HCT116 (cell line): ENCODE results near the gene ZBTB42. TPM values are rescaled to one million over a fixed set of nuclear protein-coding genes. Genes with fewer than 3 reads are reported as not detected.

ENCODE experiments used
- ATAC-seq: fragments of 200-7000 bp; cut with Tn5 transposase; 2 replicates; pipeline ENCODE4 v1.9.1; 2020; ENCODE audit warnings: mild to moderate bottlenecking, moderate library complexity
- BruUV-seq: library from RNA; stranded (reverse); fragments of 400-500 nt; replicated peaks from 2 replicates; lab custom pipeline; 2021; lab: Mats Ljungman, UMichigan
- CTCF ChIA-PET: fragments of 300-600 bp; sonication (Branson Sonifier 250); formaldehyde crosslinking; loops from one replicate; lab custom pipeline; 2021; ENCODE audit warnings: antibody characterized with exemption; lab: Charles Lee
- POLR2A ChIA-PET: fragments of 300-600, 350-600 bp; sonication (Branson Sonifier 250); formaldehyde crosslinking; loops from one replicate; lab custom pipeline; 2021; ENCODE audit warnings: antibody characterized with exemption; lab: Charles Lee
- RAD21 ChIA-PET, 2 experiments: fragments of 300-600 bp; sonication (Branson Sonifier 250); formaldehyde crosslinking; loops; one replicate each; lab custom pipeline; 2023; ENCODE audit warnings: low total read pairs in 2 of 2; ENCODE audit not compliant: uncharacterized antibody in 2 of 2, unreplicated experiment in 2 of 2, low non-redundant PET in 1 of 2; lab: Charles Lee
- DNase-seq: peaks from one replicate; pipeline ENCODE4 v3.0.0-alpha.2; 2010; ENCODE audit warnings: low read depth, low spot score
- H2AFZ ChIP-seq: fragments of 200-600 bp; shearing (Covaris generic), sonication (generic); 2 replicates; pipeline ENCODE4 v1.6.1; 2017; ENCODE audit warnings: low read depth, mixed run types, mixed read lengths, antibody characterized with exemption, low read length; ENCODE audit not compliant: poor library complexity, severe bottlenecking
- H3K27ac ChIP-seq: 2 replicates; pipeline ENCODE4 v1.5.1; 2012; ENCODE audit warnings: low read depth, low read length
- H3K27me3 ChIP-seq: fragments of 200-600 bp; sonication (generic); 2 replicates; pipeline ENCODE4 v1.6.1; 2016; ENCODE audit warnings: mixed run types, low read length, mixed read lengths; ENCODE audit not compliant: insufficient read depth
- H3K36me3 ChIP-seq, 2 experiments: fragments of 200-500 bp in 1 of 2; fragments of 200-600 bp in 1 of 2; sonication (Bioruptor generic) in 1 of 2; sonication (generic) in 1 of 2; 2 replicates each; pipeline versions ENCODE4 v1.5.1 to v1.6.1; 2014 to 2016; ENCODE audit warnings: low read length in 2 of 2, inconsistent platforms in 1 of 2, mixed read lengths in 1 of 2, mixed run types in 1 of 2; ENCODE audit not compliant: insufficient read depth in 2 of 2, control insufficient read depth in 1 of 2
- H3K4me1 ChIP-seq, 2 experiments: fragments of 200-600 bp in 1 of 2; sonication (generic) in 1 of 2; 2 replicates each; pipeline versions ENCODE4 v1.5.1 to v1.6.1; 2012 to 2017; ENCODE audit warnings: low read length in 2 of 2, inconsistent platforms in 1 of 2, mild to moderate bottlenecking in 1 of 2, mixed read lengths in 1 of 2, mixed run types in 1 of 2, moderate library complexity in 1 of 2; ENCODE audit not compliant: insufficient read depth in 2 of 2, control insufficient read depth in 1 of 2
- H3K4me2 ChIP-seq: fragments of 200-600 bp; sonication (generic); 2 replicates; pipeline ENCODE4 v1.6.1; 2017; ENCODE audit warnings: mixed run types, low read length, mixed read lengths
- H3K4me3 ChIP-seq, 2 experiments: fragments of 200-600 bp in 1 of 2; sonication (generic) in 1 of 2; replicated peaks in 1 of 2; 2 replicates each; pipeline ENCODE4 v1.5.1; 2011 to 2016; ENCODE audit warnings: low read length in 2 of 2, control low read depth in 1 of 2, low read depth in 1 of 2, mild to moderate bottlenecking in 1 of 2, mixed read lengths in 1 of 2, mixed run types in 1 of 2
- H3K79me2 ChIP-seq: fragments of 200-600 bp; sonication (generic); 2 replicates; pipeline ENCODE4 v1.6.1; 2017; ENCODE audit warnings: mild to moderate bottlenecking, mixed run types, low read length, moderate library complexity, mixed read lengths; ENCODE audit not compliant: insufficient read depth
- H3K9ac ChIP-seq: fragments of 200-600 bp; sonication (generic); 2 replicates; pipeline ENCODE4 v1.6.1; 2016; ENCODE audit warnings: low read length, mixed read lengths
- H3K9me2 ChIP-seq: fragments of 200-600 bp; sonication (generic), shearing (Covaris generic); 2 replicates; pipeline ENCODE4 v1.6.1; 2017; ENCODE audit warnings: mixed run types, mild to moderate bottlenecking, moderate library complexity; ENCODE audit not compliant: insufficient read depth
- H3K9me3 ChIP-seq, 2 experiments: fragments of 200-500 bp in 1 of 2; fragments of 200-600 bp in 1 of 2; sonication (Bioruptor generic) in 1 of 2; sonication (generic) in 1 of 2; 2 replicates each; pipeline ENCODE4 v1.6.1; 2014 to 2017; ENCODE audit warnings: low read length in 2 of 2, mixed read lengths in 2 of 2, inconsistent platforms in 1 of 2, low read depth in 1 of 2, mild to moderate bottlenecking in 1 of 2, mixed run types in 1 of 2, moderate library complexity in 1 of 2; ENCODE audit not compliant: control insufficient read depth in 1 of 2, insufficient read depth in 1 of 2
- H4K20me1 ChIP-seq: fragments of 200-600 bp; sonication (generic), shearing (Covaris generic); 2 replicates; pipeline ENCODE4 v1.6.1; 2017; ENCODE audit warnings: mixed run types, mild to moderate bottlenecking, moderate library complexity; ENCODE audit not compliant: insufficient read depth
- CEBPB ChIP-seq: IDR thresholded peaks from 2 replicates; pipeline ENCODE4 v1.6.1; 2012; ENCODE audit warnings: low read depth
- CTCF ChIP-seq, 3 experiments: fragments of 200-600 bp in 1 of 3; sonication (generic) in 1 of 3; IDR thresholded peaks in 2 of 3; conservative IDR thresholded peaks in 1 of 3; 2 replicates each; pipeline ENCODE4 v1.5.1; 2012 to 2017; ENCODE audit warnings: low read depth in 2 of 3, low read length in 2 of 3, antibody characterized with exemption in 1 of 3, borderline replicate concordance in 1 of 3, control low read depth in 1 of 3, mild to moderate bottlenecking in 1 of 3, mixed read lengths in 1 of 3, mixed run types in 1 of 3, moderate library complexity in 1 of 3; ENCODE audit not compliant: insufficient read depth in 1 of 3
- EGR1 ChIP-seq: IDR thresholded peaks from 2 replicates; pipeline ENCODE4 v1.6.1; 2012; ENCODE audit warnings: low read depth
- EZH2phosphoT487 ChIP-seq: fragments of 200-600 bp; IDR thresholded peaks from 2 replicates; pipeline ENCODE4 v1.6.1; 2018; ENCODE audit warnings: antibody characterized with exemption, borderline replicate concordance
- MAX ChIP-seq: IDR thresholded peaks from 2 replicates; pipeline ENCODE4 v1.6.1; 2012
- POLR2A ChIP-seq: IDR thresholded peaks from 2 replicates; pipeline ENCODE4 v1.7.0; 2011; ENCODE audit warnings: borderline replicate concordance; ENCODE audit not compliant: insufficient read depth, insufficient read length; ENCODE audit errors: extremely low read depth
- SIN3A ChIP-seq: IDR thresholded peaks from 2 replicates; pipeline ENCODE4 v1.6.1; 2012; ENCODE audit warnings: low read depth
- SP1 ChIP-seq: IDR thresholded peaks from 2 replicates; pipeline ENCODE4 v1.6.1; 2012; ENCODE audit warnings: low read depth
- SRF ChIP-seq: IDR thresholded peaks from 2 replicates; pipeline ENCODE4 v1.6.1; 2012; ENCODE audit warnings: low read depth
- ZFX ChIP-seq: fragments of 450-650 bp; IDR thresholded peaks from 2 replicates; pipeline ENCODE4 v1.6.1; 2017
- ZNF274 ChIP-seq: fragments of 200-500 bp; sonication (Bioruptor generic); IDR thresholded peaks from 2 replicates; pipeline ENCODE4 v1.6.1; 2014; ENCODE audit warnings: mild to moderate bottlenecking, low read depth, low read length, inconsistent platforms
- intact Hi-C: fragments of 100-400 bp; cut with micrococcal nuclease; formaldehyde crosslinking; loops from 2 replicates; pipeline ENCODE4 v1.10.0; 2022
- total RNA-seq: library from RNA; stranded (reverse); gene quantifications from one replicate; pipeline ENCODE4 v1.2.1, GENCODE V29; 2021; ENCODE audit not compliant: unreplicated experiment

The ZBTB42 gene
- total RNA-seq, 1 experiment from 2014 or later: 4.4 TPM

- Histone ChIP-seq H2AFZ (no peak overlapping the region), H3K9me3 (no peaks in the 10 kb centered on the region; a peak in 1 of 4 replicates), H3K4me1 (no peaks in the 10 kb centered on the region), H3K9ac (no peak overlapping the region), H3K27ac (no peak overlapping the region; the same call in 1 of the 2 replicates), H3K9me2 (no peaks in the 10 kb centered on the region), H3K36me3 (peaks cover 2 to 27% of the 10 kb centered on the region in 2 experiments; a peak in 2 of 4 replicates), H3K79me2 (no peaks in the 10 kb centered on the region; the same call in 1 of the 2 replicates), H3K4me3 (no peak overlapping the region), H3K4me2 (no peak overlapping the region), H4K20me1 (no peaks in the 10 kb centered on the region), H3K27me3 (no peaks in the 10 kb centered on the region)
- ChIA-PET POLR2A (no interaction called here), RAD21 (no interaction called here), CTCF (no interaction called here)
- no peak for ATAC-seq
- BruUV-seq: no TSS peak
- intact Hi-C loops: no loop called here
- no peak for DNase-seq
- TF ChIP-seq SRF (no peak), EGR1 (no peak), SIN3A (no peak), ZFX (no peak), POLR2A (no peak), MAX (no peak), EZH2phosphoT487 (no peak), SP1 (no peak), CTCF (IDR thresholded peaks at IDR 0.05 in 2 of 3, conservative IDR thresholded peaks at IDR 0.05 in 1 of 3; ENCODE audit: borderline replicate concordance in 1 of 3, insufficient read depth in 1 of 3, low read depth in 2 of 3, low read length in 2 of 3) (no peak), CEBPB (no peak), ZNF274 (no peak)
Measured at GRCh38 chr14:104776961-104777807, 23.7 kb upstream of the ZBTB42 start.
